HG02852 (cell line): ENCODE data around the gene NARF.
"Not testable (repeated sequence)": the region's sequence is repeated elsewhere in the genome, so short reads cannot be mapped to it uniquely, and the experiment has no call there.

ENCODE experiments used
- ATAC-seq: cut with Tn5 transposase; IDR thresholded peaks from one replicate; pipeline ENCODE4 v1.9.1; 2021; ENCODE audit warnings: mild to moderate bottlenecking, moderate library complexity; ENCODE audit not compliant: unreplicated experiment

The NARF gene

DNA sequence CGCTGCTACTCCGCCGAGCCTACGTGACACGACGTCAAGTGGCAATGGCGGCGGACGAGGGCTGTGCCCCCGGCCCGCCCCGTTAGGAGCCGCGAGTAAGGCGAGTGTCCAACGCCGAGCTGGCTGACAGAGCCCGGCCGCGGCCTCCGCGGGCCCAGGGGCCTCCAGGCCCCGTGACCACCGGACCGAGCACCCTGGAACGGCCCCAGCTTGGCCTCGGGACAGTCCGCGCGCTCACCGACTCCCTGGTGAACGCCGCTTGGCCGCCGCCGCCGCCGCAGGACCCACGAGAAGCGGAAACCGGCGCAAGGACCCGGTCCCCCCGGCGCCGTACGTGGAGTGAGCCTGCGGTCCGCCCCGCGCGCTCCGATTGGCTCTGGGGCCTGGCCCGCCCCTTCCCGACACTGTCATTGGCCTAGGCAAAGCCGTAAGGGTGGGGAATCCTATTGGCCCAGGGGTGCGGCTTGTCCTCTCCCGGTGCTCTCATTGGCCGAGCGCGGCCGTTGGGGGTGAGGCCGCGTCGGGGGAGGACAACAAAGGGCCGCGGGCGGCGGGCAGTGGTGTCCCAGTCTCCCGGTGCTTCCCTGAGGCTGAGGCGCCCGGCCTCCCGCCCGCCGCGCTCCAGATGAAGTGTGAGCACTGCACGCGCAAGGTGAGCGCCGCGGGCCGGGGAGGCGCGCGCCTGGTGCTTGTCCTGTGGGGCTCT, at the start of gene NARF:
Gene NARF, plus strand, starts transcription at position 563 of the 706 bp plus-strand sequence. Its CDS starts 63 bp downstream, at position 626.
- peak; percentile 93 for ATAC-seq

DNA sequence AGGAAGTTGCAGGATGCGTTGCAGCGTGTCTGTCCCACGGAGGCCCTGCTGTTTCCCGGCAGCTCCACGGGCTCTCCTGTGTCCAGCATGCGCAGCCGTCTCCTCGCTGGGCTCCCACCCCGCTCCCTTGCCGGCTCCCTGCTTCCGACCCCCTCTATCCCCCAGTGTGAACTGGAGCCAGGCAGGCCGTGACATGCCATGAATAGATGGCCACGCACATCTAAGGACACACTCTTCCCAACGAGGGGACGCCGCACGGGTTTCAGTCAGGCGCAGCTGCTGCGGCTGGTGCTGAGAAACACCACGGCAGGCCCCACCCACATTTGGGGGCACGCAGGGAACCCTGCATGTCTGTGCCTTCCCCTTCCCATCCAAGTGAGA, 49.6 kb upstream of the NARF start:
- no peak for ATAC-seq

DNA sequence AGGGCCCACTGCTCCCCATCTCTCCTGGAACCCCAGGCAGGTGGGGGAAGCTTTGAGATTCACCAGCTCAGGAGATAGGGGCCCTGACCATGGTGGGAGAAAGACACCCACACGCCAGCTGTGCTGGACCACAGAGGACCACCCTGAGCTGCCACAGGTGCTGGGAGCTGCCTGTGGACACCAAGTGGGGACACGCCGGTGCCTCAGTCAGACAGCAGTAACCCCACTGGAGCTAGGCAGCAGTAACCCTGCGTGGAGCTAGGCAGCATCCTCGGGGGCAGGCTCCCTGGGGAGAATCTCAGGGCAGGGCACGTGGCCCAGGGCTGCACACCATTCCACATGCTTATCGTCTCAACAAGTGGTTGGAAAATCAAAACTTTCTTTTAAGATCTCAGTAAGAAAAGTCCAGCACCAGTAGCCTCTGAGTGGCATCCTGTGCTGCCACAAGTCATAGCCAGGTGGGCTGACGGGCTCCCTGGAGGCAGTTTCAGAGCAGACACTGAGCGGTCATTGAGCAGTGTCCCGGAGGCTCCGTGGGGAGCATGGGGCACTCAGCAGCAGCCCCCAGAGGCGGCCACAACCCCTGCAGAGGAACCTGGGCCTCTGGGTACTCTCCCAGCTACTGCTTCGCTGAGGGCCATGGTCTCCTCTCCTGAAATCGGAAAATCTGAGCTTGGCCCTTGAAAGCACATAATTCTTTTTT, 48.4 kb upstream of the NARF start:
- no peak for ATAC-seq

DNA sequence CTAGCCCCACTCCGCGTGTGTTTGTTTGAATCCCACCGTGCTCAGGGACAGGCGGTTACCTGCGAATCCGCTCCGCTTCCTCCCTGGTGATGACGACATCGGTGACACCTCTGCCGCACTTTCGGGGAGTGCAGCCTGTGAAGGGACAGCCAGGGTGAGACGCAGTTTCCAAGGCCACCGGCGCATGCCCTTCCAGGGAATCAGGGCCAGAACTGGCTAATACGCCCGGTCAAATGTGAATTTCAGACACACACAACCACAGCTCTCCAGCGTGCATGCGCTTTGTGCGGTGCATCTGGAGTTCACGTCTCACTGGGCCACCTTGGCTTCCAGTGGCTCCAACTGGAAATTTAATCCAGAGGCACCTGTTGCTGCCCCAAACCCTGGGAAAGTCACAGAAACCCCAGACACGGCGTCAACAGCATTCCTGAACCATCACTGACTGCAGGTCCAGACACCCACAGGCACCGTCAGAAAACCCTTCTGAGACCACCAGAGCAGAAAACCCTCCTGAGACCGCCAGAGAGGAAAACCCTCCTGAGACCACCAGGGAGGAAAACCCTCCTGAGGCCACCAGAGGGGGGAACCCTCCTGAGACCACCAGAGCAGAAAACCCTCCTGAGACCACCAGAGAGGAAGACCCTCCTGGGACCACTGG, 47.0 kb upstream of the NARF start:
- no peak for ATAC-seq

DNA sequence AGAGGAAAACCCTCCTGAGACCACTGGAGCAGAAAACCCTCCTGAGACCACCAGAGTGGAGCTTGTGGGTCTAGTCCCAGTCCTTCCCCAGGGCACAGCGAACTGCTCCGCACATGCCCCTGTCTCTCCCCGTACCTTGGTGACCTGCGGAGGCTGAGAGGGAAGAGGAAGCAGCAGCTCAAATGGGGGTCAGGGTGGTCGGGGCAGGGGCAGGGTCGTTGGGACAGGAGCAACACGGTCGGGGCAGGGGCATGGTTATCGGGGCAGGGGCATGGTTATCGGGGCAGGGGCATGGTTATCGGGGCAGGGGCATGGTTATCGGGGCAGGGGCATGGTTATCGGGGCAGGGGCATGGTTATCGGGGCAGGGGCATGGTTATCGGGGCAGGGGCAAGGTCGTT, 46.5 kb upstream of the NARF start:
- not testable (repeated sequence) for ATAC-seq

DNA sequence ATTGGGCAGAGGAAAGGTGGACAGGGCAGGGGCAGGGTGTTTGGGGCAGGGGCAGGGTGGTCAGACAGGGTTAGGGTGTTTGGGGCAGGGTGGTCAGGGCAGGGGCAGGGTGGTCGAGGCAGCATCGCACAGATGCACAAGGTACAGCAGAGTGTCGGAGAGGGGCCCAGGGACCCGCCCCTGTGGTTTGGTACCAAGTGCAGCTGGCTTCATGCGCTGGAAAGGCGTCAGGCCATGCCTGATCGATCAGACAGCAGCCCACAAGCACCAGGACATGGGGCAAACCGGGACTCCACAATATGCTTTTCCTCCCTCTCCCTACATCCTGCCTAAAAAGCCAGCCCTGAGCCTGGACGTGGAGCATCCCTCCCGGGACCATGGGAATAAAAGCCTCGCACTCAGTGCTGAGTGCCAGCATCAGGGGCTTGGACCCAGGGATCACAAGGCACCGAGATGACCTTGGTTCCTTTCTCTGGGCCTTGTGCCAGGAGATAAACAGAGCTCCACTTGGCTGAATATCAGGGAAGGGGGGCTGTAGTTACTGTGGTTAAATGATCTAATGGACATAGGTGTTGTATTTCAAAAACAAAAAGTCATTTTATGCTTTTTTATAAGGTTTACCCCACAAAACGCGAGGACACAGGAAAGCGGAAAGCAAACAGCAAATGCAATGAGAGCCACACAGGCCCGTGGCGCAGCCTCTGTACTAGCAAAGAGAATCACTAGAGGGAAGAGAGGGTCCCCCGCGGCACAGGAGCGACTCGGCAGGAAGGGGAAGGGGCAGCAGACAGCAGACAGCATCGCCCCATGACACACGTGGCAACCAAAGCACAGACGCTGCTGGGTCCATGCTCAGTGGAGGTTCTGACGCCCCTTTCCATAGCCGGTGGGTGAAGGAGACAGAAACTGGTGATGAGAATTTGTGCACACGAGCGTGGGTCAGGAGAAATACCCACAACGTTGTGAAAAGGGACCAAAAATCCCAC, 45.7 kb upstream of the NARF start:
- no peak for ATAC-seq

DNA sequence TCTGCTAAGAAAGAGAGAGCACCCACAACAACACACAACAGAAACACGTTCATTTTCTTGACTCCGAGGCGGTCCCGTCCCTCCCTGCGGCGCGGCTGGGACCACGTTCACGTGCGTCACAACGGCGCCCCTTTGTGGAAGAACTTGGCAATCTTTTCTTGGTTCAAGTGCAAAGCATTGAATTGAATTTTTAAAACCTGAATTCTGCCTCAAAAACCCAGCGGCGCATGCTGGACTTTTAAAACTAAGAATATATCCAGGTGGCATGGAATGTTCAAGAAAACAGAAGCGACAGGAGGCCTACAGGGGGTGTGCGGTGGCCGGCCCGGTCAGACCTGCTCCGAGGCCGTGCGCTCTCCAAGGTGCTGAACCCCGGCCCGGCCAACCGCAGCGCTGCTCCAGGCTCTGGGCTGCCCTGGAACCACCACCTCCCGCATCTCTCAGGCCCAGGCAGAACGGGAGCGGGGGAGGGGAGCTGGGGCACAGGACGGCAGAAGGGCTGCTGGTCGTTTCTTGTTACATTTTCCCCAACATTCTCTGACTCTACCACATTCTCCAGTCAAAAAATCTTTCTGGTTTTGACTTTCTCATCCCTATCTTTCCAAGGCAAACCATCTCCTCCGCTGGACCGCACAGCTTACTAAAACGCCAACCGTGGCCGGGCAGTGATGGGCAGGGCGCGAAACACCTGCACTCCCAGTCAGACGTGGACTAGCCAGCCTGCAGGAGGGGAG, 43.8 kb upstream of the NARF start:
- ATAC-seq, result no peak

DNA sequence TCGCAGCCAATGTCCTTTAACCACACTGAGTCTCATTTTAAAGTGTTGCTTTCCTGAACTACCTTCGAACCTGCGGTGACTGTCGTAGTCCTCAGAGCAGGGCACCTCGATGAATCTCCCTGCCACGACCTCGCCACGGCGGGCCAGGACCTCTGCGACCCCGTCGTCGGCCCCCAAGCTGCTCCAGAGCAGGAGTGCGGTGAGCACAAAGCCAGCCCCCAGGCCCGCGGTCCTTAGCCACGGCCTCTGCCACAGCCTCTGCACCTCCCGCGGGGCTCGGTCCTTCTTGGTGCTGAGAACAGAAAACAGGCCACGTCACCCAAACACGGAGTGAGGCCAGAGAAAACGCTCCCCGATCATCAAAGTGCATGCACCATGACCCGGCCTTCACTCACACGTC, 43.2 kb upstream of the NARF start:
- no peak for ATAC-seq

DNA sequence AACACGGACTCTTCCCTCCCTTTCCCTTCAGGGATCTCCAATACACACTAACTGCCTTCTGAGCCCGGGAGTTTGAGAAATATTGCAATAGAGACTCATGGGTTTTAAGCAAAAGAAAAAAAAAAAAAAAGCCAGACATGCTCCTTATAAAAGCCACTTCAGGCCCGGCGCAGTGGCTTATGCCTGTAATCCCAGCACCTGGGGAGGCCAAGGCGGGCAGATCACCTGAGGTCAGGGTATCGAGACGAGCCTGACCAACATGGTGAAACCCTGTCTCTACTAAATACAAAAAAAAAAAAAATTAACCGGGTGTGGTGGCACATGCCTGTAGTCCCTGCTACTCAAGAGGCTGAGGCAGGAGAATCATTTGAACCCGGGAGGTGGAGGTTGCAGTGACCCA, 42.8 kb upstream of the NARF start:
- no peak for ATAC-seq

DNA sequence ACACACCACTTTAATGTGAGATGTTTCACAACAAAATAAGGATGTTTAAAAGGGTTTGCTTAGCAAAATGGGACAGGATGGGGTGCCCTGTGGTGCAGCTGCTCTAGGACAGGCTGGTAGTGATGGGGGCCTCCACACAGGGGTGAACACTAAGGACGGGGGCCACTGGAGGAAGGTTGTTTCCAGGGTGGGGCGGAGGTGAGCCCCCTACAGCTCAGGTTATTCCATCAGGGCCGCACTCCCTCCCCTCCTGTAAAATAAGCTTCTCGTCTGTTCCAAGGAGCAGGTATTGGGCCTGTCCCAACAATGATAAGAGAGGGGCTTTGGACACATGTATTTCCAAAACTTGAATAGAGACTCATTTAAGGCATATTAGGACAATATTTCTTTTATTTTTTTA, 42.3 kb upstream of the NARF start:
- no peak for ATAC-seq

DNA sequence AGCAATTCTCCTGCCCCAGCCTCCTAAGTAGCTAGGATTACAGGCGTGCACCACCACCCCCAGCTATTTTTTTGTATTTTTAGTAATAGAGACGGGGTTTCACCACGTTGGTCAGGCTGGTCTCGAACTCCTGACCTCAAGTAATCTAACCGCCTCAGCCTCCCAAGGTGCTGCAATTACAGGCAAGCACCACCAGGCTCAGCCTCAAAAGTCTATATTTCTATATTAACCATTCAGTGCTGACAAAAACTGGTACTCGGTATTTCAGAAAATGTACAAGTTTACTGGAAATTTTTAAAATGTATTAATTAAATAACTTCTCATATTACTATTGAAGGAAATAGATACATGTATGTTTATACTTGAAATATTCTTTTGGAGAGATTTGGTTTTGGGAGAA, 41.8 kb upstream of the NARF start:
- ATAC-seq, result no peak

DNA sequence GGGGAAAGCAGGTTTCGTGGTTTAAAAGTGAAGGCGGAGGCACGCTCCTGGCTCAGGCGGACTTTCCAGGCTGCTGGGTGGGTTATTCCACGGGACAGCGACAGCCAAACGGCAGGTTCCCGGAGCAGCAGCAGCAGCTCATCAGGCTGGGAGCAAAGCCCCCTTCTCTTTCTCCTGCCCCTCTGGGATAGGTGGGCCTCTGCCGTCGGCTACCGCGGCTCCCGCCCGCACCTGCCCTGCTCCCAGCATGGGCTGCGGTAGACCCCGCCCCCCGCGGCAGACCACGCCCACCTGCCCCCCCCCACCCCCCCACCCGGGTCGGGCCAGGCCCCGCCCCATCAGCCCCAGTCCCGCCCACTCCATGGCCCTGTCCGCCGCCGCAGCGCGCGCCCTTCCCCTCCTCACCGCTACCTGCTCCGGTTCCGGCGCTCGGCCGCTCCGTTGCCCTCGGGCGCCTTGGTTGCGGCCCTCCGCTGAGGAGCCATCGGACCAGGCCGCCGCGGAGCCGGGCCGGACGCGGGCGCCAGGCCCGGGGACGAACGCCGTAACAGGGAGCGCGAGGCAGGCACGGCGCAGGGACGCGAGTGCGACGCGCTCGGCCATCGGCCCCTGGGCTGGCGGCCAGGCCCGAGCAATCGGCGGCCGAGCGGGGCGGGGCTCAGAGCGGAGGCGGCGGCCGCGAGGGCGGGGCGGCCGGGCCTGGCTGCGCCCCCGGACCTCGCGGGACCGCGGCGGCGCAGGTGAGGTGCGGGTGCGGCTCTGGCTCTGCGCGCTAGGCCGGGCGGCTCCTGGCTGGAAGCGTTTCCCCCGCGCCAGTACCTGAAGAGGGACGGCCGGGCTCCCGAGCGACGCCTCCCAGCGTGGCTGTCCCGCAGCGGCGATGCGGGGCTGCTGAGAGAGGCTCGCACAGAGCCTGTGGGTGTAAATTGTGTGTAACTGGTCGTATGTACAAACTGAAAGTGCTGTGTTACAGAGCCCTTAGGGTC, 40.2 kb upstream of the NARF start, which contains the start of the genes HEXD and OGFOD3:
Gene HEXD, plus strand, starts transcription at position 347 of the 986 bp plus-strand sequence. CDS start 1,453 bp downstream, outside the sequence.
Gene OGFOD3, minus strand, starts transcription at position 586 of the 986 bp plus-strand sequence. Its CDS starts 101 bp downstream, at position 485.
- peak; percentile 71 for ATAC-seq

DNA sequence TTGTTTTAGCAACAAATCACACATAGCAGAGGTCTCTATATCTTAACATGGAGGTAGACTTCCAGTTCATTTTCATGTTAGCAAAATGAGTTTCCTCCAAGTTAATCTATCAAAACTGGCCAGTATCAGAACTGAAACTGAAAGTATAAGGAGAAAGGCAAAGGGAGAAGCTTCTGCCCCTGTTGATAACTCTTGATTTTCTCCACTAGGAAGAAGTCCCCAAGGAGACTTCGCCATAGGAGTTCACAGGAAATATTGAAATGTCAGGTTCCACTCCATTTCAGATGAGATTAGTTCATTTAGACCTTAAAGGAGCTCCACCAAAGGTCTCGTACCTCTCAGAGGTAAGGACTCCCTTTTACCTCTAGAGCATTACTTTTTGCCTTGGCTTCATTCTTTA, 39.0 kb upstream of the NARF start:
- no peak for ATAC-seq

DNA sequence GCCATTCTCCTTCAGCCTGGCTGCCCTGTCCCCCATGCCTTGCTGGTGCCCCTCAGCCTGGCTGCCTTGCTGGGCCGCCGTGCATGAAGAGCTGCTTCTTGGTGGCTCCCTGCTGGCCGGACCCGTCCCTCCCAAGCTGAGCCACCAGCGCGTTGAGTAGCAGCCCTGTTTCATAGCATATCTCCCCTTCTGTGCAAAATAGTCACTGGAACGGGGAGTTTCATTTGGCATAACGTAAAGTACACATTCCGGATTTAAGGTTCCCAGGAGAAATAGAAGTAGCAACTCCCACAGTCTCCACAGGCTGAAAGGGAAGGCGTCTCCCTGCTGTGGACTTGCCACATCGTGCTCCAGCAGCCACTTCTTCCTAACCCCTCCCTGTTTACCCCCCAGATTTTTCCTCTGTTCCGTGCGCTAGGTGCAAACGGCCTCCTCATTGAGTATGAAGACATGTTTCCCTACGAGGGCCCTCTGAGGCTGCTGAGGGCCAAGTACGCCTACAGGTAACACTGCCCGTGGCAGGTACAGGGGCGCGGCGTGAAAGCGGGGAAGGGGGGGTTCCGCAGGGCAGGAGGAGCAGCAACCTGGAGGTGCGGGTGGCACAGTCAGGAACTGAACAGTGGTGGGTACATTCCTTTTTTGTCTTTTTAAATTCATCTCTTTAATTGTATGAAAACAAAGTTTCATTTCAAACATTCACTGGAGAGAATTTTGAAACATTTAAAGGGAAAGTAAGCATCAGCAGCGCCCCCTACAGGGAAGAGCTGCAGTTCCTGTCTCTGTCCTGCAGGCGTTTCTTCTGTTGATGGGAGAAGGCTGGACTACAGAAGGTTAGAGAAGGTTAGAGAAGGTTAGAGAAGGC, 34.3 kb upstream of the NARF start:
- no peak for ATAC-seq

DNA sequence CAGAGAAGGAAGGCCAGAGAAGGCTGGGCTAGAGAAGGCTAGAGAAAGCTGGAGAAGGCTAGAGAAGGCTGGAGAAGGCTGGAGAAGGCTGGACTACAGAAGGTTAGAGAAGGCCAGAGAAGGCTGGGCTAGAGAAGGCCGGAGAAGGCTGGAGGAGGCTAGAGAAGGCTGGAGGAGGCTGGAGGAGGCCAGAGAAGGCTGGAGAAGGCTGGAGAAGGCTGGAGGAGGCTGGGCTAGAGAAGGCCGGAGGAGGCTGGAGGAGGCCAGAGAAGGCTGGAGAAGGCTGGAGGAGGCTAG, 33.7 kb upstream of the NARF start:
- ATAC-seq, result no peak

DNA sequence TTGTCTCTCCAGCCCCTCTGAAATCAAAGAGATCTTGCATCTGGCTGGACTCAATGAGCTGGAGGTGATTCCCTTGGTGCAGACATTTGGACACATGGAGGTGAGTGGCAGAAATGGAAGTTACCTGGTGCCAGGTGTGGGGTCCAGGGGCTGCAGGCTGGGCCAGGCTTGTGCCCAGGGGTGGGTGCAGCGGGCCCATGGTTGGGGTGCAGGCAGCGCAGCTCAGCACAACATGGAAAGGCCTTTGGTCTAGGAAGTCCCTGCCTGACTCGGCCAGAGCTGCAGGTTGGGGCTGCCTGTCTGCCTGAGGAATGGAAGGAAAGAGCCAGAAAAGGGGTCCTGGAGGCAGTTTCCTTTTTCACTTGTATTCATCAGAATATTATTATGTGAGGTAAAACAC, 30.0 kb upstream of the NARF start:
- ATAC-seq, result no peak

DNA sequence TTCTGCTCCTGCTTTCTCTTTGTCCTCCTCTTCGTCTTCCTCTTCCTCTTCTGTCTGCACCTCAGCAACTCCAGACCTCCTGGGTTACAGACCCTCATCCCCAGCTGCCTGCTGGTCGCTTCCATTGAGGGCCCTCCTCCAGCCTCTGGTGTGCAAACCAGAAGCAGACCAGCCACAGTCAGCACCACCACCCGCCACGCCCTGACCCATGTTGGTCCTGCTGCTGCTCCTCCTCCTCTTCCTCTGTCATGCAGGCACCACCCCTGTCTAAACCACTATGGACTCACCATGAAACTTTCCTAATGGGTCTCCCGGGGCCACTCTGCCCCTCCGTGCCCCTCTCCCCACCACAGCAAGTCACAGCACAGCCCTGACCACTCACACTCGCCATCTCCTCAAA, 28.7 kb upstream of the NARF start:
- ATAC-seq, result no peak

DNA sequence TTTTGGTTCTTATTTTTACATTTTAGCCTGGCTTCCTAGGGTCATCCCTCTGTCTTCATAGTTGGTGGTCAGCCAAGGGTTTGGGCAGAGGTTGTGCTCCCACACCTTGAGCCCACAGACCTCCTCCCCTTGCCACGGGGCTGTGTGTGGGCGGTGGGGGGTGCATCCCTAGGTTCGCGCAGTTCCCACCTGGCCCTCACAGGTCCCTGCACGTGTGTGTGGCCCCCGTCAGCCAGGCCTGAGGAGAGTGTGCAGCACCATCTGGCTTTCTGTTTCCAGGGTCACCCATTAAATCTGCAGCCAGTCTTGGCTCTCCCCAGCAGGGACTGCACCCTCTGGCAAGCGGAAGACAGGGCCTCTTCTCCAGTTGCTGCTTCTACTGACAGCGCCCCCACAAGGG, 26.5 kb upstream of the NARF start:
- no peak for ATAC-seq
